H9 (cell line): Measurements from ENCODE around the gene DHRS9. TPM values are rescaled to one million over a fixed set of nuclear protein-coding genes. Genes with fewer than 3 reads are reported as not detected.

Experiments
- DNase-seq: peaks from one replicate; pipeline ENCODE4 v3.0.0-alpha.2; 2017
- H2AFZ ChIP-seq: one replicate; pipeline ENCODE4 v1.6.1; 2013; ENCODE audit warnings: mild to moderate bottlenecking, low read length, control low read depth, moderate library complexity
- H2AK5ac ChIP-seq: 2 replicates; pipeline ENCODE4 v1.6.1; 2013; ENCODE audit warnings: low read length, control low read depth, mixed read lengths; ENCODE audit not compliant: insufficient read length
- H2BK120ac ChIP-seq: one replicate; pipeline ENCODE4 v1.6.1; 2013; ENCODE audit warnings: low read depth, mild to moderate bottlenecking, low read length, control low read depth, inconsistent platforms; ENCODE audit not compliant: poor library complexity, severe bottlenecking
- H2BK12ac ChIP-seq: 2 replicates; pipeline ENCODE4 v1.6.1; 2013; ENCODE audit warnings: low read length, control low read depth, mixed read lengths, low read depth; ENCODE audit not compliant: insufficient read length
- H2BK15ac ChIP-seq: 2 replicates; pipeline ENCODE4 v1.6.1; 2013; ENCODE audit warnings: low read depth, low read length, control low read depth
- H2BK20ac ChIP-seq: one replicate; pipeline ENCODE4 v1.6.1; 2013; ENCODE audit warnings: low read depth, mild to moderate bottlenecking, low read length, control low read depth, inconsistent platforms; ENCODE audit not compliant: poor library complexity, severe bottlenecking
- H2BK5ac ChIP-seq: 2 replicates; pipeline ENCODE4 v1.6.1; 2013; ENCODE audit warnings: low read length, control low read depth, mixed read lengths; ENCODE audit not compliant: insufficient read length
- H3K14ac ChIP-seq: 2 replicates; pipeline ENCODE4 v1.6.1; 2013; ENCODE audit warnings: low read length, control low read depth; ENCODE audit not compliant: insufficient read depth
- H3K18ac ChIP-seq: 2 replicates; pipeline ENCODE4 v1.6.1; 2013; ENCODE audit warnings: low read depth, mild to moderate bottlenecking, mixed read lengths, low read length, control low read depth; ENCODE audit not compliant: insufficient read length
- H3K23ac ChIP-seq: 2 replicates; pipeline ENCODE4 v1.6.1; 2013; ENCODE audit warnings: low read length, control low read depth, mixed read lengths, low read depth; ENCODE audit not compliant: insufficient read length
- H3K23me2 ChIP-seq: 2 replicates; pipeline ENCODE4 v1.6.1; 2013; ENCODE audit warnings: low read depth, mild to moderate bottlenecking, mixed read lengths, low read length, control low read depth; ENCODE audit not compliant: insufficient read length, poor library complexity, severe bottlenecking
- H3K27ac ChIP-seq: 2 replicates; pipeline ENCODE4 v1.5.1; 2013; ENCODE audit warnings: low read length, control low read depth, mixed read lengths, low read depth; ENCODE audit not compliant: insufficient read length
- H3K27me3 ChIP-seq: 2 replicates; pipeline ENCODE4 v1.6.1; 2013; ENCODE audit warnings: low read length, control low read depth, inconsistent platforms; ENCODE audit not compliant: insufficient read depth
- H3K4ac ChIP-seq: 2 replicates; pipeline ENCODE4 v1.6.1; 2013; ENCODE audit warnings: low read depth, mild to moderate bottlenecking, control low read depth, inconsistent platforms, low read length, moderate library complexity
- H3K4me1 ChIP-seq: 2 replicates; pipeline ENCODE4 v1.6.1; 2013; ENCODE audit warnings: low read length, control low read depth, inconsistent platforms; ENCODE audit not compliant: insufficient read depth
- H3K4me2 ChIP-seq: 2 replicates; pipeline ENCODE4 v1.6.1; 2013; ENCODE audit warnings: low read length, control low read depth, mixed read lengths; ENCODE audit not compliant: insufficient read length, insufficient read depth
- H3K56ac ChIP-seq: 2 replicates; pipeline ENCODE4 v1.6.1; 2013; ENCODE audit warnings: low read depth, mild to moderate bottlenecking, mixed read lengths, low read length, control low read depth; ENCODE audit not compliant: insufficient read length
- H3K79me1 ChIP-seq: 2 replicates; pipeline ENCODE4 v1.6.1; 2013; ENCODE audit warnings: low read depth, mild to moderate bottlenecking, moderate library complexity, low read length, control low read depth, inconsistent platforms; ENCODE audit not compliant: insufficient read depth, poor library complexity, severe bottlenecking
- H3K79me2 ChIP-seq: 2 replicates; pipeline ENCODE4 v1.6.1; 2013; ENCODE audit warnings: low read length, control low read depth, inconsistent platforms; ENCODE audit not compliant: insufficient read depth
- H3K9ac ChIP-seq: 2 replicates; pipeline ENCODE4 v1.6.1; 2013; ENCODE audit warnings: low read length, control low read depth, mixed read lengths; ENCODE audit not compliant: insufficient read length; ENCODE audit errors: extremely low read depth
- H3K9me3 ChIP-seq: one replicate; pipeline ENCODE4 v1.6.1; 2013; ENCODE audit warnings: low read depth, low read length, inconsistent platforms; ENCODE audit not compliant: control insufficient read depth
- H3T11ph ChIP-seq: one replicate; pipeline ENCODE4 v1.6.1; 2013; ENCODE audit warnings: mild to moderate bottlenecking, low read length, control low read depth, inconsistent platforms
- H4K20me1 ChIP-seq: one replicate; pipeline ENCODE4 v1.6.1; 2013; ENCODE audit not compliant: control insufficient read depth, insufficient read length, insufficient read depth
- H4K5ac ChIP-seq: 2 replicates; pipeline ENCODE4 v1.6.1; 2013; ENCODE audit warnings: low read depth, mild to moderate bottlenecking, mixed read lengths, low read length, control low read depth; ENCODE audit not compliant: insufficient read length
- H4K8ac ChIP-seq: replicated peaks from 2 replicates; pipeline ENCODE4 v1.6.1; 2013; ENCODE audit warnings: low read length, control low read depth, mixed read lengths, low read depth; ENCODE audit not compliant: insufficient read length
- H4K91ac ChIP-seq: 2 replicates; pipeline ENCODE4 v1.6.1; 2013; ENCODE audit warnings: low read depth, mild to moderate bottlenecking, moderate library complexity, mixed read lengths, low read length, control low read depth; ENCODE audit not compliant: insufficient read length
- H3K27ac Mint-ChIP-seq, 3 experiments: 2 replicates in 2 of 3; 3 replicates in 1 of 3; pipeline ENCODE4 v1.8.0; 2020 to 2021; ENCODE audit warnings: mixed read lengths in 3 of 3, mild to moderate bottlenecking in 1 of 3, moderate library complexity in 1 of 3
- H3K27me3 Mint-ChIP-seq: 2 replicates; pipeline ENCODE4 v1.8.0; 2021; ENCODE audit warnings: low read depth, mild to moderate bottlenecking, moderate library complexity, mixed read lengths
- H3K36me3 Mint-ChIP-seq, 3 experiments: 2 replicates in 2 of 3; 3 replicates in 1 of 3; pipeline ENCODE4 v1.8.0; 2020 to 2021; ENCODE audit warnings: low read depth in 3 of 3, mixed read lengths in 3 of 3; ENCODE audit not compliant: insufficient read depth in 1 of 3
- H3K4me1 Mint-ChIP-seq, 2 experiments: 2 replicates each; pipeline ENCODE4 v1.8.0; 2020; ENCODE audit warnings: mixed read lengths in 2 of 2
- H3K4me3 Mint-ChIP-seq, 2 experiments: 2 replicates in 1 of 2; 3 replicates in 1 of 2; pipeline ENCODE4 v1.8.0; 2020 to 2021; ENCODE audit warnings: mild to moderate bottlenecking in 2 of 2, mixed read lengths in 2 of 2, moderate library complexity in 1 of 2
- H3K9me3 Mint-ChIP-seq, 2 experiments: 2 replicates in 1 of 2; 3 replicates in 1 of 2; pipeline ENCODE4 v1.8.0; 2020; ENCODE audit warnings: mild to moderate bottlenecking in 2 of 2, mixed read lengths in 2 of 2, moderate library complexity in 1 of 2
- WGBS: extraction: QIAGEN DNeasy Blood & Tissue Kit; methylation state at CpG from one replicate; pipeline ENCODE4 v1.1.7; 2013; ENCODE audit warnings: missing lambda C conversion rate, low lambda C conversion rate, mixed read lengths; ENCODE audit not compliant: insufficient read length; ENCODE audit errors: extremely low coverage; 5-methylcytosine and 5-hydroxymethylcytosine counted together
- total RNA-seq: library from RNA; stranded (reverse); gene quantifications from 2 replicates; pipeline ENCODE4 v1.2.1, GENCODE V29; 2021
- TF ChIP-seq, protein P1 (sequence below): fragments of 200-600 bp; sonication (generic); conservative IDR thresholded peaks from 3 replicates; pipeline ENCODE4 v1.8.0; 2021; ENCODE audit warnings: antibody characterized with exemption, mild to moderate bottlenecking

DHRS9 gene
- total RNA-seq, 1 experiment from 2014 or later, result not detected

DNA sequence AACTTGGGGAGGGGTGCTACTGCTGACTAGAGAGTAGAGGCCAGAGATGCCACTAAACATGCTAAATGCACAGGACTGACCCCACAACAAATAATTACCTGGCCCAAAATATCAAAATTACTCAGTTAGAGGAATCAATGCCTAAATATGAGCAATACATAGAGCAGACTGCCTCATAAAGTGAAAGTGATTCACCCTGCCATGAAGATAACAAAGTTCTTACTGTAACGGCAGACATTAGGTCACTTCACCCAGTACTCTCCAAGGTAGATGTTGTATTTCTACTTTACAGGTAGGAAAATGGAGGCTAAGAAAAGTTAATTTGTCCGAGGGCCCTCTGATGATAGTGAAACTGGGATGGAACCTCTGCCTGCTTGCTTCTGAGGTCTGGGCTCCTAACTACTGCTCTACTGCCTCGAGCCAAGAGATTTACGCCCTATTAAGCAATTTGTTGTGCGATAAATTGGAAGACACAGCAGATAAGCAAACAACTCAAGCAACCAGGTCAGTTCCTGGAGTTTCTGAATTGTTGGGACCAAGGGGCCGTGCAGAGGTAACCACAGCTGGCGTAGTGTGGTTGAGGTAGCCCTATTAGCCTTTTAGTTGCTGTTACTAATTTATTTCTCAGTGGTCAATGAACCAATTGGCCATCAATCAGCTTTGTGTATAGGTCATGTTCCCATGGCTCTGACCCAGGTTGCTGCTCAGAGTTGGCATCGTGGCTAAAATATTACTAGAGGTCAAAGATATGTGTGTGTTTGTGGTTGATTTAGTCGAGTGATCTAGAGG is 4.8 kb downstream of the DHRS9 start:
- no peak for DNase-seq
- TF ChIP-seq, protein P1, sequence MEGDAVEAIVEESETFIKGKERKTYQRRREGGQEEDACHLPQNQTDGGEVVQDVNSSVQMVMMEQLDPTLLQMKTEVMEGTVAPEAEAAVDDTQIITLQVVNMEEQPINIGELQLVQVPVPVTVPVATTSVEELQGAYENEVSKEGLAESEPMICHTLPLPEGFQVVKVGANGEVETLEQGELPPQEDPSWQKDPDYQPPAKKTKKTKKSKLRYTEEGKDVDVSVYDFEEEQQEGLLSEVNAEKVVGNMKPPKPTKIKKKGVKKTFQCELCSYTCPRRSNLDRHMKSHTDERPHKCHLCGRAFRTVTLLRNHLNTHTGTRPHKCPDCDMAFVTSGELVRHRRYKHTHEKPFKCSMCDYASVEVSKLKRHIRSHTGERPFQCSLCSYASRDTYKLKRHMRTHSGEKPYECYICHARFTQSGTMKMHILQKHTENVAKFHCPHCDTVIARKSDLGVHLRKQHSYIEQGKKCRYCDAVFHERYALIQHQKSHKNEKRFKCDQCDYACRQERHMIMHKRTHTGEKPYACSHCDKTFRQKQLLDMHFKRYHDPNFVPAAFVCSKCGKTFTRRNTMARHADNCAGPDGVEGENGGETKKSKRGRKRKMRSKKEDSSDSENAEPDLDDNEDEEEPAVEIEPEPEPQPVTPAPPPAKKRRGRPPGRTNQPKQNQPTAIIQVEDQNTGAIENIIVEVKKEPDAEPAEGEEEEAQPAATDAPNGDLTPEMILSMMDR, result no peak
- no CpG with 5 or more reads among the region's 9 CpGs for WGBS
- no peaks in the 10 kb centered on the region for H3K27me3 ChIP-seq
- Mint-ChIP-seq H3K27ac (no peak overlapping the region), H3K4me3 (no peak overlapping the region), H3K27me3 (no peaks in the 10 kb centered on the region), H3K9me3 (no peaks in the 10 kb centered on the region), H3K36me3 (no peaks in the 10 kb centered on the region), H3K4me1 (no peaks in the 10 kb centered on the region)
- H2BK120ac ChIP-seq, result no peak overlapping the region
- no peak overlapping the region for H3T11ph ChIP-seq
- no peaks in the 10 kb centered on the region for H3K79me1 ChIP-seq
- no peak overlapping the region for H4K8ac ChIP-seq
- H3K79me2 ChIP-seq, result no peaks in the 10 kb centered on the region
- H4K20me1 ChIP-seq, result no peaks in the 10 kb centered on the region
- H2AFZ ChIP-seq, result no peak overlapping the region
- no peak overlapping the region for H2AK5ac ChIP-seq
- no peak overlapping the region for H2BK12ac ChIP-seq
- H3K9me3 ChIP-seq, result no peaks in the 10 kb centered on the region
- no peaks in the 10 kb centered on the region for H3K4me1 ChIP-seq
- H3K9ac ChIP-seq, result no peak overlapping the region
- no peak overlapping the region for H3K4ac ChIP-seq
- H4K91ac ChIP-seq, result no peak overlapping the region
- no peak overlapping the region for H3K14ac ChIP-seq
- no peak overlapping the region for H3K4me2 ChIP-seq
- no peak overlapping the region for H2BK15ac ChIP-seq
- no peak overlapping the region for H3K56ac ChIP-seq
- no peaks in the 10 kb centered on the region for H3K23me2 ChIP-seq
- no peak overlapping the region for H4K5ac ChIP-seq
- no peak overlapping the region for H2BK20ac ChIP-seq
- H3K18ac ChIP-seq, result no peak overlapping the region
- no peak overlapping the region for H2BK5ac ChIP-seq
- H3K23ac ChIP-seq, result no peak overlapping the region
- H3K27ac ChIP-seq, result no peak overlapping the region
